Activated gamma-delta T cell treated with anti-CD3 and anti-CD28 coated beads, Interleukin-2, amount 50 U/mL, for 16 hours (primary cell): ENCODE results near the gene TBL3.
"Not testable (repeated sequence)": the region's sequence is repeated elsewhere in the genome, so short reads cannot be mapped to it uniquely, and the experiment has no call there.

Experiments
- DNase-seq: peaks from one replicate; pipeline ENCODE4 v3.0.0-alpha.2; 2020; ENCODE audit warnings: low read depth

TBL3 gene

GRCh38 chr16:2001035-2001434 lies 29.2 kb downstream of the TBL3 start:
- no peak for DNase-seq

GRCh38 chr16:2001456-2002355 lies 29.9 kb downstream of the TBL3 start:
- no peak for DNase-seq

- no peak for DNase-seq
These were observed 30.8 kb downstream of the TBL3 start for GRCh38 chr16:2002406-2003230.

GRCh38 chr16:2003231-2003826 lies 31.5 kb downstream of the TBL3 start:
- no peak for DNase-seq

- DNase-seq = peak; percentile 80
These were observed 32.2 kb downstream of the TBL3 start for GRCh38 chr16:2003827-2004641.

GRCh38 chr16:2004795-2005517 lies 33.1 kb downstream of the TBL3 start:
- no peak for DNase-seq

GRCh38 chr16:2005646-2006045 lies 33.8 kb downstream of the TBL3 start:
- DNase-seq = no peak

GRCh38 chr16:2006317-2006716 lies 34.5 kb downstream of the TBL3 start:
- no peak for DNase-seq

- DNase-seq = no peak
These were observed 35.4 kb downstream of the TBL3 start for GRCh38 chr16:2007081-2007836.

GRCh38 chr16:2008009-2008526 lies 36.2 kb downstream of the TBL3 start:
- DNase-seq = no peak

GRCh38 chr16:2008631-2009163 lies 36.8 kb downstream of the TBL3 start:
- DNase-seq = no peak

- no peak for DNase-seq
These were observed 37.4 kb downstream of the TBL3 start for GRCh38 chr16:2009164-2009711.

- DNase-seq = peak; percentile 60
These were observed 38.1 kb downstream of the TBL3 start, which contains the start of gene ZNF598 for GRCh38 chr16:2009791-2010510. TSS of gene ZNF598 (minus strand) at chr16:2009821.

GRCh38 chr16:2011726-2012125 lies 39.9 kb downstream of the TBL3 start:
- not testable (repeated sequence) for DNase-seq

- no peak for DNase-seq
These were observed 41.7 kb downstream of the TBL3 start for GRCh38 chr16:2013527-2013926.

- no peak for DNase-seq
These were observed 43.5 kb downstream of the TBL3 start for GRCh38 chr16:2015117-2015946.

- no peak for DNase-seq
These were observed 44.0 kb downstream of the TBL3 start for GRCh38 chr16:2015947-2016208.

GRCh38 chr16:2016407-2016922 lies 44.6 kb downstream of the TBL3 start:
- no peak for DNase-seq
